Neural progenitor cell (in vitro differentiated cells): ENCODE data around the gene LY6G6F. TPM values are rescaled to one million over a fixed set of nuclear protein-coding genes. Genes with fewer than 3 reads are reported as not detected.
A peak's percentile ranks its signal among the peaks of the same experiment; 100 is the strongest.

ENCODE experiments used
- DNase-seq: peaks from one replicate; pipeline ENCODE4 v3.0.0-alpha.2; 2016; ENCODE audit warnings: low spot score
- H2AFZ ChIP-seq: fragments of 200-600 bp; sonication (generic); replicated peaks from 2 replicates; pipeline ENCODE4 v1.6.1; 2016; ENCODE audit warnings: antibody characterized with exemption
- H3F3A ChIP-seq: fragments of 200-600 bp; sonication (generic); 2 replicates; pipeline ENCODE4 v1.6.1; 2016; ENCODE audit warnings: antibody characterized with exemption, low read depth
- H3K27ac ChIP-seq: fragments of 200-600 bp; sonication (generic); 2 replicates; pipeline ENCODE4 v1.5.1; 2016; ENCODE audit warnings: mild to moderate bottlenecking
- H3K27me3 ChIP-seq: fragments of 200-600 bp; sonication (generic); 2 replicates; pipeline ENCODE4 v1.6.1; 2016; ENCODE audit warnings: mild to moderate bottlenecking, moderate library complexity
- H3K36me3 ChIP-seq: fragments of 200-600 bp; sonication (generic); 2 replicates; pipeline ENCODE4 v1.5.1; 2016
- H3K4me1 ChIP-seq: fragments of 200-600 bp; sonication (generic); 2 replicates; pipeline ENCODE4 v1.6.1; 2016; ENCODE audit warnings: mixed run types
- H3K4me2 ChIP-seq: fragments of 200-600 bp; sonication (generic); 2 replicates; pipeline ENCODE4 v1.6.1; 2016
- H3K4me3 ChIP-seq: fragments of 200-600 bp; sonication (generic); 2 replicates; pipeline ENCODE4 v1.5.1; 2016
- H3K79me2 ChIP-seq: fragments of 200-600 bp; sonication (generic); 2 replicates; pipeline ENCODE4 v1.6.1; 2016; ENCODE audit warnings: low read depth
- H3K9ac ChIP-seq: fragments of 200-600 bp; sonication (generic); 2 replicates; pipeline ENCODE4 v1.6.1; 2016
- H3K9me3 ChIP-seq: fragments of 200-600 bp; sonication (generic); 2 replicates; pipeline ENCODE4 v1.5.1; 2016; ENCODE audit warnings: low read depth
- H4K20me1 ChIP-seq: fragments of 200-600 bp; sonication (generic); 2 replicates; pipeline ENCODE4 v1.6.1; 2016; ENCODE audit warnings: low read depth
- H3K27ac Mint-ChIP-seq: 3 replicates; pipeline ENCODE4 v1.8.0; 2021; ENCODE audit warnings: mixed read lengths
- H3K27me3 Mint-ChIP-seq: 2 replicates; pipeline ENCODE4 v1.8.0; 2022; ENCODE audit warnings: low read depth, mild to moderate bottlenecking, inconsistent platforms, moderate library complexity, mixed read lengths; ENCODE audit not compliant: insufficient read depth
- H3K36me3 Mint-ChIP-seq: 3 replicates; pipeline ENCODE4 v1.8.0; 2021; ENCODE audit warnings: mixed read lengths
- H3K4me1 Mint-ChIP-seq: 3 replicates; pipeline ENCODE4 v1.8.0; 2021; ENCODE audit warnings: mixed read lengths
- H3K4me3 Mint-ChIP-seq: 3 replicates; pipeline ENCODE4 v1.8.0; 2021; ENCODE audit warnings: mild to moderate bottlenecking, moderate library complexity, mixed read lengths
- H3K9me3 Mint-ChIP-seq: 3 replicates; pipeline ENCODE4 v1.8.0; 2020; ENCODE audit warnings: mixed read lengths
- EZH2 ChIP-seq: fragments of 200-600 bp; sonication (generic); IDR thresholded peaks from 2 replicates; pipeline ENCODE4 v1.6.1; 2017; ENCODE audit warnings: antibody characterized with exemption, mild to moderate bottlenecking, moderate library complexity
- EZH2phosphoT487 ChIP-seq: fragments of 200-600 bp; sonication (generic); IDR thresholded peaks from 2 replicates; pipeline ENCODE4 v1.6.1; 2017; ENCODE audit warnings: antibody characterized with exemption
- total RNA-seq: library from RNA; depleted of rRNA; stranded (reverse); fragments of >200 nt; gene quantifications from 2 replicates; pipeline ENCODE4 v1.2.3, GENCODE V29; 2015; ENCODE audit warnings: low replicate concordance
- TF ChIP-seq, protein P1 (sequence below): fragments of 200-600 bp; sonication (generic); IDR thresholded peaks from 2 replicates; pipeline ENCODE4 v1.5.1; 2017; ENCODE audit warnings: antibody characterized with exemption, mild to moderate bottlenecking

Gene LY6G6F
- total RNA-seq, 1 donor from 2014 or later, result not detected

DNA sequence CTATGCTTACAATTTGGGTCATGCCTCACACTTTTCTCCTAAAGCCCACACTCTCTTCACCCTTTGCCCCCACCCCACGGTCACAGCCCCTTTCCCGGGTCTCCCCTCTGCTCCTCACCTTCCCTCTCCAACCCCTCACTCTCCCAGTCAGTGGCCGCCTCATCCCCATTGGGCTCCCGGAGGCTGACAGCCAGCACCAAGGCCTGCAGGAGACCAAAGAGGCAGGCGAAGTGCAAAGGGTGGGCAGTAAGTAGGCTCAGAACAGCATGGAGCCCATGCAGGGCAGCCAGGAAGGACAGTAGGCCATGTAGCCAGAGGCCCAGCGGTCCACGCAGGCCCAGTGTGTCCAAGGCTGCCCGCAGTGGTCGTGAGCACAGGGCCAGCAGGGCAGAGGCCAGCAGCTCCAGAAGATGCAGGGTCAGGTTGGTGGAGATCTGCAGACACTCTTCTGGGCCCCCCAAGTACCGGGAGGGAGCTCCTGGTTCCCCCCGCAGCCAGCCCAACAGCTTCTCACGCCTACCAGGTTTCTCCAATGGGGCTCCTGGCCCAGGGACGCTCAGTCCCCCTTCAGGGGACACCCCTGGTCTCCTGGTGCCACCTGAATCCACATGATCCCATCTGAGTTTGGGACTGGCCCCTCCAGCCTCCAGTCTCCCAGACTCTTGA, 47.5 kb upstream of the LY6G6F start:
- H3F3A ChIP-seq, result peaks cover 30% of the 10 kb centered on the region
- no peak overlapping the region for H2AFZ ChIP-seq
- no peaks in the 10 kb centered on the region for H3K9me3 Mint-ChIP-seq
- peaks cover 10% of the 10 kb centered on the region for H4K20me1 ChIP-seq
- TF ChIP-seq, protein P1, sequence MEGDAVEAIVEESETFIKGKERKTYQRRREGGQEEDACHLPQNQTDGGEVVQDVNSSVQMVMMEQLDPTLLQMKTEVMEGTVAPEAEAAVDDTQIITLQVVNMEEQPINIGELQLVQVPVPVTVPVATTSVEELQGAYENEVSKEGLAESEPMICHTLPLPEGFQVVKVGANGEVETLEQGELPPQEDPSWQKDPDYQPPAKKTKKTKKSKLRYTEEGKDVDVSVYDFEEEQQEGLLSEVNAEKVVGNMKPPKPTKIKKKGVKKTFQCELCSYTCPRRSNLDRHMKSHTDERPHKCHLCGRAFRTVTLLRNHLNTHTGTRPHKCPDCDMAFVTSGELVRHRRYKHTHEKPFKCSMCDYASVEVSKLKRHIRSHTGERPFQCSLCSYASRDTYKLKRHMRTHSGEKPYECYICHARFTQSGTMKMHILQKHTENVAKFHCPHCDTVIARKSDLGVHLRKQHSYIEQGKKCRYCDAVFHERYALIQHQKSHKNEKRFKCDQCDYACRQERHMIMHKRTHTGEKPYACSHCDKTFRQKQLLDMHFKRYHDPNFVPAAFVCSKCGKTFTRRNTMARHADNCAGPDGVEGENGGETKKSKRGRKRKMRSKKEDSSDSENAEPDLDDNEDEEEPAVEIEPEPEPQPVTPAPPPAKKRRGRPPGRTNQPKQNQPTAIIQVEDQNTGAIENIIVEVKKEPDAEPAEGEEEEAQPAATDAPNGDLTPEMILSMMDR, result no peak
- H3K4me1 ChIP-seq, result peaks cover 27% of the 10 kb centered on the region
- H3K9ac ChIP-seq, result peak overlapping the region; percentile 80
- H3K27ac Mint-ChIP-seq, result no peak overlapping the region
- H3K9me3 ChIP-seq, result no peaks in the 10 kb centered on the region
- peak overlapping the region; percentile 92 for H3K4me3 Mint-ChIP-seq
- H3K36me3 ChIP-seq, result no peaks in the 10 kb centered on the region
- peaks cover 4% of the 10 kb centered on the region for H3K27me3 Mint-ChIP-seq
- no peak for DNase-seq
- H3K79me2 ChIP-seq, result peaks cover 56% of the 10 kb centered on the region
- H3K27ac ChIP-seq, result no peak overlapping the region
- peaks cover 54% of the 10 kb centered on the region for H3K4me1 Mint-ChIP-seq
- peaks cover 26% of the 10 kb centered on the region for H3K36me3 Mint-ChIP-seq
- peak overlapping the region; percentile 97 for H3K4me2 ChIP-seq
- no peaks in the 10 kb centered on the region for H3K27me3 ChIP-seq
- peak overlapping the region; percentile 73 for H3K4me3 ChIP-seq

DNA sequence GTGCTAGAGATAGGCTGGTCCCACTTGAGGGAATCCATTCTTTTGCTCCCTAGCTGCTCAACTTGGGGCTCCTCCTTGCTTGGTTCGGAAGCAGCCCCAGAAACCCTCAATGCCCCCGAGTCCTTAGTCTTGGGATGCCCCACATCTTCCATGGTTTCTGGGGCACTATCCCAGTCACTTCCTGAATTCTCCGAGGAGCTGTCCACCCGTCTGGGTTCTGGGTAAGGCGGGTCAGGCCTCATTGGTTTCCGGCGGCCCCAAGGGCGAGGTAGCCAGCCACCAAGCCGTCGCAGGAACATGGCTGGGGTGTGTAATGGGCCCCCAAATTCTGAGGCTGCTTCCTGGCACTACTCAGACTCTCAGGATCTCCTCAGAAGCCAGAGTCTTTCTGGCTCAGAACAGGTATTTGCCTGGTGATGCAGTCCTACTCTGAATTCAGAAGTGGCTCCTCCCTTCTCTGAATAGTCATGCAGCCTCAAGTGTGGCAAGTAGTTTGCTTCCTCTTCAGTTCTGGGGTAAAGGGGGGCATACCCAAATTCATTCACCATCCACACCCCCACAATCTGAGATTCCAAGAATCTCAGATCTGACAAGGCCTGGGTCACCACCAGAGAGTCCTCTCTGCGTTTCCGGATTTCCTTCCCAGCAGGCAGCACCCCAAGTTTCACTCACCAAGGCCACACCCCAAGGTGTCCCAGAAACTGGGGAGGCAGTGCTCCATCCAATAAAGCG, 46.9 kb upstream of the LY6G6F start:
- H3K27me3 ChIP-seq, result no peaks in the 10 kb centered on the region
- peak; percentile 37 for DNase-seq
- H3K9ac ChIP-seq, result peak overlapping the region; percentile 80
- H3K4me2 ChIP-seq, result peak overlapping the region; percentile 97
- peaks cover 6% of the 10 kb centered on the region for H3K27me3 Mint-ChIP-seq
- peak overlapping the region; percentile 92 for H3K4me3 Mint-ChIP-seq
- H3K27ac ChIP-seq, result peak overlapping the region; percentile 15
- TF ChIP-seq EZH2phosphoT487 (no peak), EZH2 (no peak)
- TF ChIP-seq, protein P1, result no peak
- peaks cover 29% of the 10 kb centered on the region for H3K36me3 Mint-ChIP-seq
- H3K4me3 ChIP-seq, result peak overlapping the region; percentile 73
- H3K27ac Mint-ChIP-seq, result peak overlapping the region; percentile 88
- H3K9me3 ChIP-seq, result no peaks in the 10 kb centered on the region
- peaks cover 31% of the 10 kb centered on the region for H3K4me1 ChIP-seq
- no peak overlapping the region for H2AFZ ChIP-seq
- peaks cover 61% of the 10 kb centered on the region for H3K4me1 Mint-ChIP-seq
- H3K79me2 ChIP-seq, result peaks cover 55% of the 10 kb centered on the region
- peaks cover 29% of the 10 kb centered on the region for H3F3A ChIP-seq
- H4K20me1 ChIP-seq, result peaks cover 10% of the 10 kb centered on the region
- H3K36me3 ChIP-seq, result no peaks in the 10 kb centered on the region
- no peaks in the 10 kb centered on the region for H3K9me3 Mint-ChIP-seq

GRCh38 chr6:31660381-31661261, 46.0 kb upstream of the LY6G6F start, which contains the start of gene C6orf47:
Gene C6orf47 (minus strand): TSS chr6:31660778. CDS start chr6:31659947, 831 bp downstream.
- peak within 1 kb of the TSS; percentile 15 for H3K27ac ChIP-seq
- peaks cover 61% of the 10 kb centered on the region for H3K4me1 Mint-ChIP-seq
- H3K27ac Mint-ChIP-seq, result peak within 1 kb of the TSS; percentile 88

More at GRCh38 chr6:31660381-31661261, 46.0 kb upstream of the LY6G6F start, which contains the start of gene C6orf47:
- peaks cover 29% of the 10 kb centered on the region for H3K36me3 Mint-ChIP-seq
- H3K9me3 Mint-ChIP-seq, result no peaks in the 10 kb centered on the region
- H3K79me2 ChIP-seq, result peaks cover 55% of the 10 kb centered on the region
- H3K4me3 Mint-ChIP-seq, result peak within 1 kb of the TSS; percentile 92
- peaks cover 31% of the 10 kb centered on the region for H3K4me1 ChIP-seq
- peak within 1 kb of the TSS; percentile 73 for H3K4me3 ChIP-seq
- H3K27me3 ChIP-seq, result no peaks in the 10 kb centered on the region
- H3F3A ChIP-seq, result peaks cover 37% of the 10 kb centered on the region
- peak within 1 kb of the TSS; percentile 80 for H3K9ac ChIP-seq
- peaks cover 10% of the 10 kb centered on the region for H4K20me1 ChIP-seq
- H3K4me2 ChIP-seq, result peak within 1 kb of the TSS; percentile 97
- peak within 1 kb of the TSS; percentile 1 for H2AFZ ChIP-seq
- peak; percentile 94 for DNase-seq
- H3K36me3 ChIP-seq, result no peaks in the 10 kb centered on the region
- H3K27me3 Mint-ChIP-seq, result peaks cover 6% of the 10 kb centered on the region
- H3K9me3 ChIP-seq, result no peaks in the 10 kb centered on the region
- TF ChIP-seq EZH2phosphoT487 (no peak), EZH2 (no peak)
- TF ChIP-seq, protein P1, result no peak
